Measurements from ENCODE around the gene USP47. TPM values are rescaled to one million over a fixed set of nuclear protein-coding genes. Genes with fewer than 3 reads are reported as not detected.

USP47 gene
- total RNA-seq, 1 experiment from 2014 or later: 98.7 TPM

DNA sequence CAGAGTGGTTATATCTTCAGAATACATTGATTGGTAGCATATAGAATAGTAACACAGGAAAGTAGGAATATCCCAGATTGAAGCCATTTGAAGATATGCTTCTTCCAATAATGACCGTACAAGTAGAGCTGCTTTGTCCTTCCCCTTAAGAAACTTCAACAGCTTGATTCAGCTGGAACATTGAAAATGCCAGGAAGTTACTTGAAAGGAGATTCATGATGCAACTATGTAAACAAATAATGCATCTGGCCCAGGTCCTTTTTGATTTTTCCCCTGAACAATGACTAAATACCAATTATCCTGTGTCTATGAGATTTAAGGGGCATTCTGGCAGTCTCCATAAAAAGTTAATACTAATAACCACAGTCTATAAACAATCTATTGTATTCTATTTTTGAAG is 163.7 kb downstream of the USP47 start:
- H3K4me3 ChIP-seq: no peak overlapping the region
- H3K27me3 ChIP-seq: no peaks in the 10 kb centered on the region
- H3K4me1 ChIP-seq: peaks cover 6% of the 10 kb centered on the region; the same call in 1 of the 2 replicates
- H3K9me3 ChIP-seq (replicated peaks): no peaks in the 10 kb centered on the region
- DNase-seq: no peak
- no peak overlapping the region for H3K27ac ChIP-seq
- H3K36me3 ChIP-seq: no peaks in the 10 kb centered on the region

DNA sequence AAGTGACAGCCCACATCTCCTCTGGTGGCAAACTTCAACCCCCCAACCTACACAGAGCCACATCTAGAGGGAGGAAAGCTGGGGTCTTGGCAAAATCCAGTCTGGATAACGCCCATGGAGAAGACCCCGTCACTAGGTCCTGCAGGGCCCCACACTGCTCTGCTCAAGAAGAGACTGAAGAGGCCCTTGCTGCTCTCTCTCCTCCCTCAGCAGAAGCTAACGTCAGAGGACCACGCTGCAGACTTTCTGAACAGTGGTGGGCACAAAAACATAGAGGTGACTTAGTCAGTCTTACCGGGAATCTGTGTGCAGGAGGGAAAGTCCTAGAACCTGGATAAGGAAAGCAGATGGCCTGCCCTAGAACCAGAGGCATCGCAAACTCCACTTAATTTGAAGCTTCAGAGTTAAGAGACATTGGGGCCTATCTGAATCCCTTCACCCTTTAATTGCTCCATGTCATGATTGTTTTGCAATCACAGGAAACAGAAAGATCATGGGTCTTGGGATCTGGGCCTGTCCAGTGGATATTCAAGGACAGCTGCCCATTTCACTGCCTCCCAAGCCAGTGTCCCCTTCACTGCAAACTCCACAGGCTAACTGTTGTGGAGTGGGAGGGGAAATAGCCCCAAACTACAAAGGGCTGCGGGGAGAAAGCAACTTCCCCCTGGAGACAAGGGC is 164.9 kb downstream of the USP47 start:
- H3K36me3 ChIP-seq: no peaks in the 10 kb centered on the region
- H3K4me1 ChIP-seq: peaks cover 6% of the 10 kb centered on the region; the same call in 1 of the 2 replicates
- DNase-seq: no peak
- no peaks in the 10 kb centered on the region for H3K9me3 ChIP-seq (replicated peaks)
- H3K27me3 ChIP-seq: no peaks in the 10 kb centered on the region
- no peak overlapping the region for H3K27ac ChIP-seq
- no peak overlapping the region for H3K4me3 ChIP-seq

DNA sequence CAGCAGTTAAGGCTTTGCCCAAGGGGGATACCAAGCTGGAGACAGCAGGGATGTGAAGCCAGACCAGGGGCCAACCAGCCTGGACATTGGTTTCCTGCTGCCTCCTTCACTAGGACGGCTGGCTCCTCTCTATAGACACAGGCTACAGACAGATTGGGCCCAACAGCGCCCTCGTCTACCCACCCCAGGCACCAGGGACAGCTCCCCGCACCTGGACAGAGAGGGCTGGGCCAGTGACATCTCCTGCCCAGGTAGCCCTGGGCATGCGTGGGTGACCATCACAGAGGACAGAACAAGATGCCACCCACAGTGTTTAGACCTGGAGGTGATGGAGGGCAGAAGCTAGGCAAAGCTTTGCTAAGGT is 165.4 kb downstream of the USP47 start:
- Histone ChIP-seq H3K27ac (no peak overlapping the region), H3K4me3 (no peak overlapping the region), H3K36me3 (no peaks in the 10 kb centered on the region), H3K27me3 (no peaks in the 10 kb centered on the region), H3K9me3 (replicated peaks) (no peaks in the 10 kb centered on the region), H3K4me1 (peaks cover 6% of the 10 kb centered on the region; the same call in 1 of the 2 replicates)
- DNase-seq: no peak

DNA sequence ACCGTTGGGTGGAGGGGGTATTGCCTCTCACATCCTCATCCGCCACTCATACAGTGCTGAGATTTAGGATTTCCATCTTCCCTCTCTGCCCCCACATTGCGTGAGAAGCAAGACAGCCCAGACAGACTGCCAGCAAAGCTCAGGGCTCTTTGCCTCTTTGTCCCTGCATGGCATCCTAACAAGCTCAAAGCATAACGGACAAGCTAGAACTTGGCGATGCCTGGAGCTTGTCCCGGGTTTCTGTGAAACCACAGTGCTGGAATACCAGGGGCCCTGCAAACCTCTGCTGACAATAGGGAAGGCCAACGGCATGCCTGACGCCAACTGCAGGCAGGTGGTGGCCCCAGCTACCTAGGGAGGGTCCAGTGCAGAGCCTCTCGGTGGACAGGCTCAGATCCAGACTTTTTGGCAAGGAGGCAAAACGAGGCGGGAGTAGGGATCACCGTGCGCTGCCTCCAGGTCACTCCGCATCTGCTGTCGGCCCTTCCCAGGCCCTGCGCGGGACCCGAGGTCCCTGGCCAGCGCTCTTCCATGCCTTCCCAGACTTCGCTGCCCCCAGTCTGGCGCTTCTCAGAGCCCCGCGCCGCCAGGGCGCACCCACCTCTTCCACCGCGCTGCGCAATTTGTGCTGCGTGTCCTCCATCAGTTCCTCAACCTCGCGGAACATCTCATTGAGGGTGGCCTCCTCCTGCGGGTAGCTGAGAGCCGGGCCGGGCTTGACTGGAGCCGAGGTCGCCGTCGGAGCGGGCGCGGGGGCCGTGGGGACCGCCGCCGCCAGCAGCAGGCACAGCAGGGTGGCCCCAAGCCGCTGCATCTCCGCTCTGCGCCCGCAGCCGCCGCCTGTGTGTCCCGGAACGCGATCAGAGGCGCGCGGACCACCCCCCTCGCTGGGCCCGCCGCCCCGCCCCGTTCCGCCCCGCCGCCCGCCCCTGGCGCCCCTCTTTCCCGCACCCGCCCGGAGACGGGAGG is 166.3 kb downstream of the USP47 start, which contains the start of gene DKK3:
TSS of gene DKK3 (minus strand) at position 858 of the 969 bp plus-strand sequence. CDS start at position 814, 44 bp downstream.
- peaks cover 6% of the 10 kb centered on the region; the same call in 1 of the 2 replicates for H3K4me1 ChIP-seq
- H3K36me3 ChIP-seq: no peaks in the 10 kb centered on the region
- no peaks in the 10 kb centered on the region for H3K27me3 ChIP-seq
- DNase-seq: peak in 1 of 2 experiments; percentile 31
- no peaks in the 10 kb centered on the region for H3K9me3 ChIP-seq (replicated peaks)
- no peak within 1 kb of the TSS for H3K27ac ChIP-seq
- H3K4me3 ChIP-seq: peak within 1 kb of the TSS; percentile 66

Other genes with a start within 250 kb of the USP47 start
- 15.1 and 16.4 TPM in 2 replicates for gene GALNT18, start 220.0 kb upstream of the USP47 start, total RNA-seq (2014; rRNA removed; shearing (Covaris generic))
- 11.7 and 13.9 TPM in 2 replicates for gene DKK3, start 166.7 kb downstream of the USP47 start, total RNA-seq (2014; rRNA removed; shearing (Covaris generic))